Sciatic nerve (tissue), 2 donors: ENCODE measurements around the gene SACM1L. TPM values are rescaled to one million over a fixed set of nuclear protein-coding genes. Genes with fewer than 3 reads are reported as not detected.
"Not testable (repeated sequence)": the region's sequence is repeated elsewhere in the genome, so short reads cannot be mapped to it uniquely, and the experiment has no call there.

Experiments
- ATAC-seq: fragments of 200-7000 bp; cut with Tn5 transposase; one replicate; pipeline ENCODE4 v1.9.1; 2020; ENCODE audit warnings: mild to moderate bottlenecking, moderate library complexity
- DNase-seq: peaks from one replicate; pipeline ENCODE4 v3.0.0-alpha.2; 2020; ENCODE audit warnings: low spot score
- intact Hi-C: fragments of 100-400 bp; cut with DNase I; formaldehyde crosslinking; loops from one replicate; pipeline ENCODE4 v1.14.2; 2022
- total RNA-seq: library from RNA; stranded (reverse); fragmentation: NEBNext Ultra II Directional; extraction: Animal tissue kit (Norgen Biotek cat#: 25700); gene quantifications from one replicate; pipeline ENCODE4 v1.2.1, GENCODE V29; 2021
- donor health status: DM: no; HTN: no; CAD: no.
- donor health status: DM: no; HTN: no; CAD: no.

The SACM1L gene
- total RNA-seq, 1 donor from 2014 or later: 66.0 TPM

DNA sequence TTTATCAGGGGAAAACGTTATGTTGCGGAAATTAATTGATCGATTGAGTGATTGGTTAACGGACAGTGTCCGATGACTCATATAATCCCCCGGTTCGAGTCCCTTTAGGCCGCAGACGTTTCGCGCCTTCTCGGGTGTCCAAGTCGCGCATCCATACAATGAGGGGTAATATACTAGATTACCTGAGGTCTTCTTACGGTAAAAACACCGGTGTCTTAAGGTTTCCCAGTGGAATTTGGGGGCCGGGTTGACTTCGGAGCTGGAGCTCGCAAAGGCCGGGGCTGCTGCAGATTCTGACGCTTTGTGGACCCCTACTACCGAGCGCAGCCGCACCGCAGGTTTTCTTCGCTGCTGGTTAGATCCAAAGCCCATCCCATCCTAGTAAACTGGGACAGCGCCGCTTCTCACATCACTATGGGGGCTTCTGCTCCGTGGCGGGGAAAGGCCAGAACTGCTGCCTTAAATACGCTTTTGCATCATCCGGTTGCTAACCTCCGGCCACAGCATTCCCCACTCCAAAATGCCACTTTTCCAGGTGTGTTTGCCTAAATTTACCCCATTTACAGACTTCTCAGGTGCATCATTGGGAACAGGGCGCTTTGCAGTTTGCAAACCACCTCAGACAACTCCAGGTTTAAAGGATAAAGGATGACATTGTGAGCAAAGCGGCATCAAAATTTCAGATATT, 858 bp upstream of the SACM1L start:
- intact Hi-C loops: no loop called here
- no peak for DNase-seq
- ATAC-seq: peak; percentile 29

DNA sequence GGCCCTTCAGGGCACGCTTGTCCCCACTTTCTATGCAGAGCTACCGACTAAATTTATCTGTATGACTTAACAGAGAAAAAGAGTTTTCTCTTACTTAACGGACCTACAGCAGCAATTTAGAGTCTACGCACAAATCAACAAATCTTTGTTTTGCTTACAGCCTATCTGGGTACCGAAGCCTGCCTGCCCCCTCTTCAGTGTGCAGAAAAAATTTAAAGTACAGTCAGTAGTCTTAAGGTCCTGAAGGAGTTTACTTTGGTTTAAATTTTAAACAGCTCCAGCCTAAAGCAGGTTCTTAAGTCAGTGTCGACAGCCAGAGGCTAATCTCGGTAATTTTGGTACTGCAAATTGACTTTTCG, 570 bp downstream of the SACM1L start:
- intact Hi-C loops: no loop called here
- ATAC-seq (no peak), DNase-seq (no peak)

DNA sequence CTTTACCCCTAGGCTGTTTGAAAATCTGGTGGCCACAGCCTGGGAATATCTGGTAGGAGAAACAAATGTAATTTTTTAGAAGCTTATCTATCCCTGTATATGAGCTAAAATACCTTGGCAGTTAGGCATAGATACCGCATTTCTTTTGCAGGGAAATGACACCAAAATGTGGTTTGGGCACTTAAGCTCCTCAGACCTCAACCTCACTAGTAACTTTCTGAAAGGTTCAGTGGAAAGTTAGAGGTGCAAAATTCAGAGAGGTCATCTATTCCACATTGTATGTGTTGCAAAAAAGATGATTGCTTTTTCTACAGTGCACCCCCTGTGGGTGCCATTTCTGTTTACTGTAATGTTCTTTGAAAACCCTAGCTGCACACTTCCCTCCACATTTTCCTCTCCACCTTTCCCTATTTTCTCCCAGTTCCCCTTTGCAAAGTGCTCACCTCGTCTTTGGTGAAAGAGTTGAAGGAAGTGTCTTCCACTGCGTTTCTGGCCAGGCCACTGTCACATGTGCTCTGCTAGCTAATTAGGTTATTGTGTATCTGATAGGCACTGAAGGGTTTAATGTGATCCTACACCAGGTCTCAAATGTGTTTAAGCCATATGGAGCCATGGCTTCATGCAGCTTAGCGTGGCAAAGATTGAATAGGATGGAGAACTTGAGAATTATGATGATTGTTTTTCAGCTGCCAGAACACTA, 1.3 kb downstream of the SACM1L start:
- ATAC-seq (no peak), DNase-seq (no peak)
- intact Hi-C loops: no loop called here

- no peak for ATAC-seq
- intact Hi-C loops: no loop called here
These were observed 2.6 kb downstream of the SACM1L start for GRCh38 chr3:45691842-45692241.

DNA sequence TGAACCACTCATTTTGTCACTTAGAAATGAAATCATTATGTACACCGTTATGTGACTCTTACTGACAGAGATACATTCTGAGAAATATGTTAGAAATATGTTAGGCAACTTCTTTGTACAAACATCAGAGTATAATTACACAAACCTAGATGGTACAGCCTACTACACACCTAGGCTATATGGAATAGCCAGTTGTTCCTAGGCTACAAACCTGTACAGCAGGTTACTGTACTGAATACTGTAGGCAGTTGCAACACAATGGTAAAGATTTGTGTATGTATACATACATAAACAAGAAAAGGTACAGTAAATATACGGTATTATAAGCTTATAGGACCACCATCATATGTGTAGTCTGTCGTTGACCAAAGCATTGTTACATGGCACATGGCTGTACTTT, 3.7 kb downstream of the SACM1L start:
- ATAC-seq (no peak), DNase-seq (no peak)
- intact Hi-C loops: no loop called here

More at GRCh38 chr3:45691842-45692241, 2.6 kb downstream of the SACM1L start:
- DNase-seq: no peak

- no peak for DNase-seq
- no peak for ATAC-seq
- intact Hi-C loops: no loop called here
These were observed 4.8 kb downstream of the SACM1L start for GRCh38 chr3:45693941-45694521.

- intact Hi-C loops, ATAC-seq, DNase-seq: not testable (repeated sequence)
These were observed 6.0 kb downstream of the SACM1L start for GRCh38 chr3:45695166-45695565.

DNA sequence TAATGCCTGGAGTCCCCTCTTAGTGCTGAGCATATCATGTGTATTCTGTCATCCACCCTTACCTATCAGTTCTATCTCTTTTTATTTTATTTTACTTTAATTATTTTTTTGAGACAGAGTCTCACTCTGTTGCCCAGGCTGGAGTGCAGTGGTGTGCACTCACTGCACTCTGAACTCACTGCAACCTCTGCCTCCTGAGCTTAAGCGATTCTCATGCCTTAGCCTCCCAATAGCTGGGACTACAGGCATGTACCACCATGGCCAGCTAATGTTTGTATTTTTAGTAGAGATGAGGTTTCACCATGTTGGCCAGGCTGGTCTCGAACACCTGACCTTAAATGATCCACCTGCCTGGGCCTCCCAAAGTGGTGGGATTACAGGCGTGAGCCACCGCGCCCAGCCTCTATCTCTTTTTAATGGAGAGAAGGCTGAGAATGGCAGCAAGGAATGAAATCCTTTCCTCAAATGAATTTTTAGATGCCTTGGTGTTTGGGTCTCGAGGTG, 11.4 kb downstream of the SACM1L start:
- intact Hi-C loops: no loop called here
- DNase-seq: no peak
- ATAC-seq: no peak

- intact Hi-C loops: no loop called here
- DNase-seq (no peak), ATAC-seq (no peak)
These were observed 12.1 kb downstream of the SACM1L start for GRCh38 chr3:45701172-45701867.

DNA sequence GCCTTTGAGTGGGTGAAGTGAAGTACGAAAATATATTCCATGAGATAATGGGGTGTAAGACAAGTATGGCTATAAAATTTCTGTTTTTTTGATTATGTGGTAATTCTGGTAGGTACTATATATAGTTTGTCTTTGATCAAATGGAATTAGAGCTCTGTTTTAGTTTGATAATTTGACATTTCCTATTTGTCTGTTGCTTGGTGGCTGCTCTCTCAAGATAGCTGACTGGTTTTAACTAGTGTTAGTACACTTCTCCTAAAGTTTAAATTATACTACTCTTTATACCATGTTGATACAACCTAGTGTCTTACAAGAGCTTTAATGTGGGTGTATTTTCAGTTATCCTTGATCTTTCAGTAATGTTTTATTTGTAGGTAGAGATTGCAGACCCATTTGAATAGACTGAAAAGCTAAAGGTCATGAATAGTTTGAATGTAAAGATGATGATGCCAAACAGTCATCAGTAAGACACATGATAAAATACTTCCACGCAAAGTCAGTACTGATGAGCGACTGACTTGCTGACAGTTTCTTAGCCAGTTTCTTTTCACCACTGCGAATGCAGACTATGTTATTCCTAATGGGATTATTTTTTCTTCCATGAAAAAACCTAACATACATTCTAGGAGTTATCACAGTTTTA, 15.2 kb downstream of the SACM1L start:
- ATAC-seq: no peak
- intact Hi-C loops: no loop called here
- no peak for DNase-seq

GRCh38 chr3:45705839-45706808, 16.9 kb downstream of the SACM1L start:
- intact Hi-C loops: no loop called here
- ATAC-seq (no peak), DNase-seq (no peak)

DNA sequence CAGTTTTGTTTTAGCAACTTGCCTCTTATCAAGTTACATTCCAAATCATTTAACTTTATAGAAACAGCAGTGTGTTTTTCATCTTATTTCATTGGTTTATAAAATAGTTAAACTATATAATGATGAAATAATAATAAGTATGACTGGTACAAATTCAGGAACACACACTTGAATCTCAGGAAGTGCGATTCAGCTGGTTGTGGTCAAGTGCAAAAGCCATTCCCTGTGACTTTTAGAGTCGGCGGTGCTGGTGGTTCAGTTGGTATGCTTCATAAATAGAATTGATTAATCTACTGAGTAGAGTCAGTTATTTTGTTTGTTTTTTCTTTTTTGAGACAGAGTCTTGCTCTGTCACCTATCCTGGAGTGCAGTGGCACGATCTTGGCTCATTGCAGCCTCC, 22.7 kb downstream of the SACM1L start:
- ATAC-seq (no peak), DNase-seq (no peak)
- intact Hi-C loops: no loop called here

GRCh38 chr3:45712434-45713110, 23.4 kb downstream of the SACM1L start:
- DNase-seq (no peak), ATAC-seq (no peak)
- intact Hi-C loops: no loop called here

- intact Hi-C loops: no loop called here
- ATAC-seq: no peak
These were observed 26.7 kb downstream of the SACM1L start for GRCh38 chr3:45715945-45716344.

DNA sequence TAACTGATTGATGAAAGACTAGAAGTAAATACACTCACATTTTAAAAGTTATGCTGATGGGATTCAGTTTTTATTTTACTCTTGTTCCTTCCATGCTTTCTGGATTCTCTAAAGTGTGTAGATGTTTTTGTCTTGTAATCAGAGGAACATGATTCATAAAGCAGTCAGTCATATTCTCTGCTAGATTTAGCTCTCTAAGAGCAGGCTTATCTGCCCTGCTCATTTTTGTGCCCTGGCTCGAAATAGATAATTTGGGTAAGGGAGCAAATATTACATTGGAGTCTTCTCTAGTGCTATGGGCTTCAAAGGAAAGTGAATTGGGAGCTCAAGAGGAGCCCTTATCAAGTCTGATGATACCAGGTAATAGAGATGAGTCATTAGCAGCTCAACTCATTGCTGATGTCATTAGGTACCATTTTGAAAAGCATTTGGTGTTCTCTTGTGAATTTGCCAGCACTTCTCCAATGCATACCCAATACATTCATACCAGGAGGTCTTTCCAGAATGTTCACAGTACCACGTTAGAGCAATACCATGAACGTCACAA, 27.7 kb downstream of the SACM1L start:
- ATAC-seq (no peak), DNase-seq (no peak)
- intact Hi-C loops: no loop called here

More at GRCh38 chr3:45715945-45716344, 26.7 kb downstream of the SACM1L start:
- no peak for DNase-seq

- ATAC-seq: no peak
- no peak for DNase-seq
- intact Hi-C loops: no loop called here
These were observed 30.7 kb downstream of the SACM1L start for GRCh38 chr3:45719655-45720487.
